Measurements from ENCODE around the gene PHLDA2. TPM values are rescaled to one million over a fixed set of nuclear protein-coding genes. Genes with fewer than 3 reads are reported as not detected.
A peak's percentile ranks its signal among the peaks of the same experiment; 100 is the strongest.

The PHLDA2 gene
- total RNA-seq, 1 experiment from 2014 or later, result 195 TPM

DNA sequence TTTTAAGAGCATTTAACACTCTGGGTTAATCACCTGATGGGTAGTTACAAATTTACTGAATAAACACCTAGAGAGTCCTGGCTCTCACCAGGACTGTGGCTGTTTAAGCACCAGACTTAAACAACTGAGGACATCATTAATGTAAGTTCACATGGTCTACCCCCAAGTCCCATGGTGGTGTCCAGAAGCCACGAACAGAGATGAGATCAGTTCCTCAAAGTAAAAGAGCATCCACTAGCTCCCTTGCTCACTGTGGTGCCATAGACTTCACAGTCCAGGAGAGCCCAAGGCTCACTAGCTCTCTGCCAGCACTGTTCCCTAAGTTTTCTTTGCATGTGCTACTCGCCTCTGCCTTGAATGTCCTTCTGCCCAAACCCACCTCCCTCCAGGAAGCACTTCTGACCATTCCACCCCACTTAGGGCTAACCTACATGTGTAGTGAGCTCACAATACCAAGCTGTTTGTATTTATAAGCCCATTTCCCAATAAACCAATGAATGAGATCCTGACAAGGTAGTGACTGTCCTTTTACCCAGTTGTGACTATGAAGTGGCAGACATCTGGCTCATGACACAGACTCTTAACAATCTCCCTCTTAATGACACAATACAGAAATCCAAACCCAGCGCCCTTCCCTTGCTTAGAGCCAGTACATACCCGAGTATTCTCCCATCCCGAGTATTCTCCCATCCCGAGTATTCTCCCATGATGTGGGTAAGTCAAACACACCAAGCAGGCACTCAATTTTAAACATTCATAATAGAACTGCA lies 47.3 kb upstream of the PHLDA2 start:
- BruUV-seq (replicated peaks), result no TSS peak
- TF ChIP-seq, protein P1, sequence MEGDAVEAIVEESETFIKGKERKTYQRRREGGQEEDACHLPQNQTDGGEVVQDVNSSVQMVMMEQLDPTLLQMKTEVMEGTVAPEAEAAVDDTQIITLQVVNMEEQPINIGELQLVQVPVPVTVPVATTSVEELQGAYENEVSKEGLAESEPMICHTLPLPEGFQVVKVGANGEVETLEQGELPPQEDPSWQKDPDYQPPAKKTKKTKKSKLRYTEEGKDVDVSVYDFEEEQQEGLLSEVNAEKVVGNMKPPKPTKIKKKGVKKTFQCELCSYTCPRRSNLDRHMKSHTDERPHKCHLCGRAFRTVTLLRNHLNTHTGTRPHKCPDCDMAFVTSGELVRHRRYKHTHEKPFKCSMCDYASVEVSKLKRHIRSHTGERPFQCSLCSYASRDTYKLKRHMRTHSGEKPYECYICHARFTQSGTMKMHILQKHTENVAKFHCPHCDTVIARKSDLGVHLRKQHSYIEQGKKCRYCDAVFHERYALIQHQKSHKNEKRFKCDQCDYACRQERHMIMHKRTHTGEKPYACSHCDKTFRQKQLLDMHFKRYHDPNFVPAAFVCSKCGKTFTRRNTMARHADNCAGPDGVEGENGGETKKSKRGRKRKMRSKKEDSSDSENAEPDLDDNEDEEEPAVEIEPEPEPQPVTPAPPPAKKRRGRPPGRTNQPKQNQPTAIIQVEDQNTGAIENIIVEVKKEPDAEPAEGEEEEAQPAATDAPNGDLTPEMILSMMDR (IDR thresholded peaks at IDR 0.05), result no peak
- TF ChIP-seq POLR2AphosphoS5 (IDR thresholded peaks at IDR 0.05; ENCODE audit: low read depth, low read length), result 0 out of 2 replicates have a peak, but pooled peaks have one; percentile 12
- H3K27me3 ChIP-seq (ENCODE audit: control insufficient read depth, insufficient read depth, low read length), result no peaks in the 10 kb centered on the region
- peaks cover 10% of the 10 kb centered on the region; the same call in 1 of the 2 replicates for H3K4me1 ChIP-seq (ENCODE audit: control insufficient read depth, insufficient read depth, low read length)
- intact Hi-C loops (cut with micrococcal nuclease; ENCODE audit: unreplicated experiment) (no loop called here), in situ Hi-C loops (cut with HindIII; ENCODE audit: low pct_unique_long_range_greater_than_20kb, low sequenced_read_pairs) (no loop called here)
- DNase-seq (ENCODE audit: low read depth, low spot score), result no peak
- ATAC-seq, result no peak
- H3K36me3 ChIP-seq (ENCODE audit: control insufficient read depth, insufficient read depth, low read length), result peaks cover 45% of the 10 kb centered on the region
- no peak overlapping the region for H3K4me3 ChIP-seq (ENCODE audit: low read depth in 2 of 2, low read length in 2 of 2)
- H3K9me3 ChIP-seq (ENCODE audit: control insufficient read depth, insufficient read depth, low read depth, low read length), result no peaks in the 10 kb centered on the region
- ChIA-PET CTCF (interaction anchor here (2.1 kb wide), 1 partner anchor 13 kb away, joined by 5 read pairs; no protein-coding TSS in a partner anchor), POLR2A (no interaction called here)
- no peak overlapping the region; the same call in 1 of the 2 replicates for H3K27ac ChIP-seq (ENCODE audit: low read length)

- Histone ChIP-seq H3K9me3 (ENCODE audit: control insufficient read depth, insufficient read depth, low read depth, low read length) (no peaks in the 10 kb centered on the region), H3K27ac (ENCODE audit: low read length) (no peak overlapping the region), H3K4me1 (ENCODE audit: control insufficient read depth, insufficient read depth, low read length) (peaks cover 4% of the 10 kb centered on the region; the same call in 1 of the 2 replicates), H3K4me3 (ENCODE audit: low read depth in 2 of 2, low read length in 2 of 2) (no peak overlapping the region), H3K36me3 (ENCODE audit: control insufficient read depth, insufficient read depth, low read length) (peaks cover 53% of the 10 kb centered on the region), H3K27me3 (ENCODE audit: control insufficient read depth, insufficient read depth, low read length) (no peaks in the 10 kb centered on the region)
- ATAC-seq (peak; percentile 92), DNase-seq (ENCODE audit: low read depth, low spot score) (no peak)
- in situ Hi-C loops (cut with HindIII; ENCODE audit: low pct_unique_long_range_greater_than_20kb, low sequenced_read_pairs), result no loop called here
- intact Hi-C loops (cut with micrococcal nuclease; ENCODE audit: unreplicated experiment), result no loop called here
- ChIA-PET CTCF (interaction anchor here (0.6 to 2.1 kb wide), 3 partner anchors 12 to 31 kb away, joined by 3 to 5 read pairs (median 5); no protein-coding TSS in a partner anchor), POLR2A (interaction anchor here (0.6 kb wide), 1 partner anchor 42 kb away, joined by 3 read pairs; no protein-coding TSS in a partner anchor)
- TF ChIP-seq REST (IDR thresholded peaks at IDR 0.05; ENCODE audit: insufficient read depth in 1 of 2, low read depth in 2 of 2, low read length in 1 of 2) (no peak), SIN3A (IDR thresholded peaks at IDR 0.05; ENCODE audit: borderline replicate concordance, insufficient read depth, low read depth, low read length) (no peak)
- TF ChIP-seq, protein P1 (IDR thresholded peaks at IDR 0.05), result peak; percentile 83
- no TSS peak for BruUV-seq (replicated peaks)
Measured at GRCh38 chr11:2975594-2975993, 46.4 kb upstream of the PHLDA2 start.

All from Panc1 (cell line).